ENCODE results near the gene MCTP2. TPM values are rescaled to one million over a fixed set of nuclear protein-coding genes. Genes with fewer than 3 reads are reported as not detected.

Gene MCTP2
- total and polyA plus RNA-seq, 9 of the 15 experiments (the other 6 are each of a cell fraction or from before 2014, with no cell fraction given), result 0.07 TPM; not detected in 8

GRCh38 chr15:94225616-94226015, 5.7 kb upstream of the MCTP2 start:
- WGBS (ENCODE audit: insufficient coverage, low coverage, missing lambda C conversion rate), result 0% methylated on average over 2 of the region's 2 CpGs
- H3K36me3 ChIP-seq (ENCODE audit: control insufficient read depth, insufficient read depth, low read length), result no peaks in the 10 kb centered on the region
- FAIRE-seq, result no peak
- in situ Hi-C loops (cut with MboI), result no loop called here
- H2AFZ ChIP-seq (ENCODE audit: low read depth, low read length), result no peak overlapping the region
- H3K27ac ChIP-seq (ENCODE audit: extremely low read depth, low read depth, low read length), result no peak overlapping the region
- no peak overlapping the region for H3K4me3 ChIP-seq
- intact Hi-C loops (cut with micrococcal nuclease), result no loop called here
- no peak overlapping the region for H3K9ac ChIP-seq (ENCODE audit: insufficient read depth in 1 of 2, low read depth in 2 of 2, low read length in 2 of 2)
- H3K9me3 ChIP-seq (replicated peaks; ENCODE audit: control insufficient read depth, insufficient read depth, low read depth, low read length), result no peaks in the 10 kb centered on the region
- no peaks in the 10 kb centered on the region for H4K20me1 ChIP-seq (replicated peaks; ENCODE audit: control insufficient read depth, insufficient read depth, low read length)
- DNase-seq (ENCODE audit: extremely low read depth in 1 of 4, low spot score in 3 of 4), result no peak
- no peak for ATAC-seq
- CTCF ChIA-PET (ENCODE audit: low intra/inter-chr PET ratio), result no interaction called here
- no peaks in the 10 kb centered on the region for H3K79me2 ChIP-seq (ENCODE audit: control insufficient read depth, insufficient read depth, low read length)
- no peak overlapping the region for H3K4me2 ChIP-seq (ENCODE audit: insufficient read depth, low read length)
- H3K27me3 ChIP-seq (ENCODE audit: control insufficient read depth in 2 of 2, insufficient read depth in 2 of 2, low read length in 2 of 2), result no peaks in the 10 kb centered on the region
- POLR2A ChIA-PET, result no interaction called here
- H3K4me1 ChIP-seq (replicated peaks in 1 of 2; ENCODE audit: control insufficient read depth in 2 of 2, insufficient read depth in 2 of 2, low read length in 2 of 2), result no peaks in the 10 kb centered on the region
- no TSS peak for BruUV-seq (replicated peaks)
- no peaks in the 10 kb centered on the region for H3K9me1 ChIP-seq (ENCODE audit: control insufficient read depth, insufficient read depth, low read length)
- TF ChIP-seq PKNOX1 (IDR thresholded peaks at IDR 0.05), result no peak
- no peak for TF ChIP-seq HMGN3 (IDR thresholded peaks at IDR 0.05; ENCODE audit: borderline replicate concordance, extremely low read depth, insufficient read length, low read depth, low read length)
- TF ChIP-seq BACH1 (tag; IDR thresholded peaks at IDR 0.05), result no peak
- no peak for TF ChIP-seq ZBTB11 (CRISPR knock-in tag; IDR thresholded peaks at IDR 0.05)

All from K562 (cell line).